Fibroblast of lung (primary cell): ENCODE measurements around the gene FOXC1.

Experiments
- EZH2 ChIP-seq: IDR thresholded peaks from 2 replicates; pipeline ENCODE4 v1.5.1; 2012; ENCODE audit warnings: low read length, control low read depth, mild to moderate bottlenecking; ENCODE audit errors: missing control alignments
- TF ChIP-seq, protein P1 (sequence below), 2 donors: IDR thresholded peaks in 1 of 2; conservative IDR thresholded peaks in 1 of 2; 1 replicate in 1 of 2; 2 replicates in 1 of 2; pipeline ENCODE4 v1.5.1; 2011 to 2012; ENCODE audit warnings: low read length in 2 of 2, control low read depth in 1 of 2, inconsistent platforms in 1 of 2, low read depth in 1 of 2, mild to moderate bottlenecking in 1 of 2

- TF ChIP-seq, protein P1, sequence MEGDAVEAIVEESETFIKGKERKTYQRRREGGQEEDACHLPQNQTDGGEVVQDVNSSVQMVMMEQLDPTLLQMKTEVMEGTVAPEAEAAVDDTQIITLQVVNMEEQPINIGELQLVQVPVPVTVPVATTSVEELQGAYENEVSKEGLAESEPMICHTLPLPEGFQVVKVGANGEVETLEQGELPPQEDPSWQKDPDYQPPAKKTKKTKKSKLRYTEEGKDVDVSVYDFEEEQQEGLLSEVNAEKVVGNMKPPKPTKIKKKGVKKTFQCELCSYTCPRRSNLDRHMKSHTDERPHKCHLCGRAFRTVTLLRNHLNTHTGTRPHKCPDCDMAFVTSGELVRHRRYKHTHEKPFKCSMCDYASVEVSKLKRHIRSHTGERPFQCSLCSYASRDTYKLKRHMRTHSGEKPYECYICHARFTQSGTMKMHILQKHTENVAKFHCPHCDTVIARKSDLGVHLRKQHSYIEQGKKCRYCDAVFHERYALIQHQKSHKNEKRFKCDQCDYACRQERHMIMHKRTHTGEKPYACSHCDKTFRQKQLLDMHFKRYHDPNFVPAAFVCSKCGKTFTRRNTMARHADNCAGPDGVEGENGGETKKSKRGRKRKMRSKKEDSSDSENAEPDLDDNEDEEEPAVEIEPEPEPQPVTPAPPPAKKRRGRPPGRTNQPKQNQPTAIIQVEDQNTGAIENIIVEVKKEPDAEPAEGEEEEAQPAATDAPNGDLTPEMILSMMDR (conservative IDR thresholded peaks at IDR 0.05 in 1 of 2, IDR thresholded peaks at IDR 0.05 in 1 of 2; ENCODE audit: low read depth in 1 of 2, low read length in 2 of 2) = no peak
- no peak for TF ChIP-seq EZH2
Observed at GRCh38 chr6:1615853-1616420, 6.2 kb downstream of the FOXC1 start.
